ENCODE results near the gene OR2A1.
"Not testable (repeated sequence)": the region's sequence is repeated elsewhere in the genome, so short reads cannot be mapped to it uniquely, and the experiment has no call there.

- TF ChIP-seq CTCF (IDR thresholded peaks at IDR 0.05); POLR2A (IDR thresholded peaks at IDR 0.05; ENCODE audit: low read depth); EP300 (IDR thresholded peaks at IDR 0.05): not testable (repeated sequence)
Observed at GRCh38 chr7:144356185-144356584, 44.0 kb downstream of the OR2A1 start.

Measured in esophagus muscularis mucosa (tissue), 4 donors.